Keratinocyte (primary cell): ENCODE data around the gene PGLYRP2. TPM values are rescaled to one million over a fixed set of nuclear protein-coding genes. Genes with fewer than 3 reads are reported as not detected.

Source experiments
- DNase-seq: peaks from one replicate; pipeline ENCODE4 v3.0.0-alpha.2; 2011; ENCODE audit warnings: low read depth, missing footprints, low spot score
- FAIRE-seq: peaks from 2 replicates; lab custom pipeline; 2011; peaks lifted over from hg19 to GRCh38; lab: Jason Lieb, UNC
- H2AFZ ChIP-seq: 2 replicates; pipeline ENCODE4 v1.6.0; 2012; ENCODE audit warnings: low read length, control low read depth, inconsistent platforms; ENCODE audit not compliant: control insufficient read depth
- H3K27ac ChIP-seq: 2 replicates; pipeline ENCODE4 v1.5.1; 2011; ENCODE audit warnings: low read length; ENCODE audit not compliant: control insufficient read depth, insufficient read depth
- H3K27me3 ChIP-seq: 3 replicates; pipeline ENCODE4 v1.6.0; 2011; ENCODE audit warnings: low read length; ENCODE audit not compliant: control insufficient read depth, insufficient read depth; ENCODE audit errors: extremely low read depth
- H3K36me3 ChIP-seq, 2 experiments: 2 replicates in 1 of 2; 3 replicates in 1 of 2; pipeline ENCODE4 v1.5.1; 2011; ENCODE audit warnings: low read length in 2 of 2, mild to moderate bottlenecking in 1 of 2; ENCODE audit not compliant: control insufficient read depth in 2 of 2, insufficient read depth in 2 of 2; ENCODE audit errors: extremely low read depth in 1 of 2
- H3K4me1 ChIP-seq: 3 replicates; pipeline ENCODE4 v1.5.1; 2011; ENCODE audit warnings: low read length; ENCODE audit not compliant: control insufficient read depth, insufficient read depth; ENCODE audit errors: extremely low read depth
- H3K4me2 ChIP-seq: 3 replicates; pipeline ENCODE4 v1.6.0; 2011; ENCODE audit warnings: low read depth, low read length; ENCODE audit not compliant: control insufficient read depth, insufficient read depth; ENCODE audit errors: extremely low read depth
- H3K4me3 ChIP-seq, 3 experiments: fragments of 200-600 bp in 1 of 3; sonication (generic) in 1 of 3; 2 replicates in 2 of 3; 3 replicates in 1 of 3; pipeline ENCODE4 v1.5.1; 2011 to 2016; ENCODE audit warnings: low read length in 3 of 3, mild to moderate bottlenecking in 3 of 3, control low read depth in 2 of 3, inconsistent platforms in 1 of 3, low read depth in 1 of 3, mixed read lengths in 1 of 3, mixed run types in 1 of 3, moderate library complexity in 1 of 3; ENCODE audit not compliant: control insufficient read depth in 2 of 3, insufficient read depth in 2 of 3; ENCODE audit errors: extremely low read depth in 1 of 3
- H3K79me2 ChIP-seq: 2 replicates; pipeline ENCODE4 v1.6.0; 2012; ENCODE audit warnings: low read length; ENCODE audit not compliant: control insufficient read depth, insufficient read depth
- H3K9ac ChIP-seq: 3 replicates; pipeline ENCODE4 v1.6.0; 2011; ENCODE audit warnings: low read length; ENCODE audit not compliant: control insufficient read depth, insufficient read depth; ENCODE audit errors: extremely low read depth
- H3K9me1 ChIP-seq: 3 replicates; pipeline ENCODE4 v1.6.0; 2011; ENCODE audit warnings: low read length; ENCODE audit not compliant: control insufficient read depth, insufficient read depth; ENCODE audit errors: extremely low read depth
- H3K9me3 ChIP-seq: 2 replicates; pipeline ENCODE4 v1.5.1; 2012; ENCODE audit warnings: low read depth, low read length; ENCODE audit not compliant: control insufficient read depth
- H4K20me1 ChIP-seq: 3 replicates; pipeline ENCODE4 v1.6.0; 2011; ENCODE audit warnings: low read length; ENCODE audit not compliant: control insufficient read depth, insufficient read depth; ENCODE audit errors: extremely low read depth
- EZH2 ChIP-seq: IDR thresholded peaks from one replicate; pipeline ENCODE4 v1.6.1; 2012; ENCODE audit warnings: inconsistent platforms, mild to moderate bottlenecking, low read length, moderate library complexity
- dilution Hi-C: fragments of 300-500 bp; cut with MboI; formaldehyde crosslinking; loops from one replicate; pipeline ENCODE4 v1.7.0; 2020; ENCODE audit warnings: low sequenced_read_pairs; ENCODE audit not compliant: extremely low pct_ligation_motif_present
- polyA plus RNA-seq, 5 experiments: library from polyadenylated mRNA; depleted of rRNA in 3 of 5; stranded (reverse) in 3 of 5; stranded (forward) in 1 of 5; unstranded in 1 of 5; fragments of >200 nt; gene quantifications; 1 replicate in 1 of 5; 2 replicates in 3 of 5; 3 replicates in 1 of 5; pipeline versions ENCODE4 v1.2.1 to v1.2.3, GENCODE V29; 2011 to 2012; ENCODE audit warnings: missing spikeins in 2 of 5, low read depth in 1 of 5, low replicate concordance in 1 of 5
- TF ChIP-seq, protein P1 (sequence below), 3 experiments: IDR thresholded peaks in 1 of 3; conservative IDR thresholded peaks in 1 of 3; optimal IDR thresholded peaks in 1 of 3; 2 replicates in 2 of 3; 3 replicates in 1 of 3; pipeline versions ENCODE3 to v1.5.1; 2011; ENCODE audit warnings: low read length in 3 of 3, mild to moderate bottlenecking in 3 of 3, moderate library complexity in 2 of 3, control low read depth in 1 of 3, inconsistent platforms in 1 of 3; ENCODE audit not compliant: insufficient read depth in 2 of 3; ENCODE audit errors: extremely low read depth in 1 of 3

Gene PGLYRP2
- polyA plus RNA-seq, 1 donor (not counting 4 experiments of a cell fraction or from before 2014, with no cell fraction given): not detected

DNA sequence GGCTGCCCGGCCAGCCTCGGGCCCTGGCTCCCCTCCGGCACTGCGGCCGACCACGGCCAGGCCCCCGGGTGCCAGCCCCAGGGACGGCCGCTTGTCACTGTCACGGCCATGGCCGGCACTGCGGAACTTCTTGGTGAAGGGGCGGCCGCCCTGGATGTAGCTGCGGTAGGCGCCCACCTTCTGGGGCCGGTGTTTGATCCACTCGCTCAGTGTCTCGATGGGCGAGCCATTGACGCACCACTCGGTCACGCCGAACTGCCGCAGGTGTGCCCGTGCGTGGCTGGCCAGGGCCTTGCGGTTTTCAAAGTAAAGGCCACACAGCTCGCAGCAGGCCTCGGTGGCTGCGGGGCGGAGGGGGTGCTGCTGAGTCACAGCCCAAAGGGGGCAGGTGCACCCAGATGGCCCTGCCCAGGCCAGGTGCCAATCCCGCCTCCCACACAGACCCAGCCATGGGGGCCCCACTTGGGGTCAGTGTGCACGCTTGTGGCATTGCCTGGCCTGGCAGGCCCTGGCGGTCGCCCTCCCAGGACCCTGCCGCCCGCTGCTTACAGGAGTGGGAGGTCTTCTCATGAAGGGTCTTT, 54.5 kb downstream of the PGLYRP2 start:
- Histone ChIP-seq H3K79me2 (peaks cover 23% of the 10 kb centered on the region), H3K9ac (no peak overlapping the region), H3K27ac (no peak overlapping the region), H2AFZ (no peak overlapping the region), H3K27me3 (no peaks in the 10 kb centered on the region), H4K20me1 (no peaks in the 10 kb centered on the region), H3K4me3 (no peak overlapping the region), H3K36me3 (peaks cover 36 to 43% of the 10 kb centered on the region in 2 experiments), H3K9me3 (peaks cover 5% of the 10 kb centered on the region), H3K9me1 (no peaks in the 10 kb centered on the region), H3K4me1 (no peaks in the 10 kb centered on the region), H3K4me2 (no peak overlapping the region)
- dilution Hi-C loops: no loop called here
- no peak for TF ChIP-seq EZH2
- TF ChIP-seq, protein P1, sequence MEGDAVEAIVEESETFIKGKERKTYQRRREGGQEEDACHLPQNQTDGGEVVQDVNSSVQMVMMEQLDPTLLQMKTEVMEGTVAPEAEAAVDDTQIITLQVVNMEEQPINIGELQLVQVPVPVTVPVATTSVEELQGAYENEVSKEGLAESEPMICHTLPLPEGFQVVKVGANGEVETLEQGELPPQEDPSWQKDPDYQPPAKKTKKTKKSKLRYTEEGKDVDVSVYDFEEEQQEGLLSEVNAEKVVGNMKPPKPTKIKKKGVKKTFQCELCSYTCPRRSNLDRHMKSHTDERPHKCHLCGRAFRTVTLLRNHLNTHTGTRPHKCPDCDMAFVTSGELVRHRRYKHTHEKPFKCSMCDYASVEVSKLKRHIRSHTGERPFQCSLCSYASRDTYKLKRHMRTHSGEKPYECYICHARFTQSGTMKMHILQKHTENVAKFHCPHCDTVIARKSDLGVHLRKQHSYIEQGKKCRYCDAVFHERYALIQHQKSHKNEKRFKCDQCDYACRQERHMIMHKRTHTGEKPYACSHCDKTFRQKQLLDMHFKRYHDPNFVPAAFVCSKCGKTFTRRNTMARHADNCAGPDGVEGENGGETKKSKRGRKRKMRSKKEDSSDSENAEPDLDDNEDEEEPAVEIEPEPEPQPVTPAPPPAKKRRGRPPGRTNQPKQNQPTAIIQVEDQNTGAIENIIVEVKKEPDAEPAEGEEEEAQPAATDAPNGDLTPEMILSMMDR (optimal IDR thresholded peaks at IDR 0.05 in 1 of 3, IDR thresholded peaks at IDR 0.05 in 1 of 3, conservative IDR thresholded peaks at IDR 0.05 in 1 of 3; ENCODE audit: extremely low read depth in 1 of 3, insufficient read depth in 2 of 3, low read length in 3 of 3): no peak
- FAIRE-seq (no peak), DNase-seq (no peak)

DNA sequence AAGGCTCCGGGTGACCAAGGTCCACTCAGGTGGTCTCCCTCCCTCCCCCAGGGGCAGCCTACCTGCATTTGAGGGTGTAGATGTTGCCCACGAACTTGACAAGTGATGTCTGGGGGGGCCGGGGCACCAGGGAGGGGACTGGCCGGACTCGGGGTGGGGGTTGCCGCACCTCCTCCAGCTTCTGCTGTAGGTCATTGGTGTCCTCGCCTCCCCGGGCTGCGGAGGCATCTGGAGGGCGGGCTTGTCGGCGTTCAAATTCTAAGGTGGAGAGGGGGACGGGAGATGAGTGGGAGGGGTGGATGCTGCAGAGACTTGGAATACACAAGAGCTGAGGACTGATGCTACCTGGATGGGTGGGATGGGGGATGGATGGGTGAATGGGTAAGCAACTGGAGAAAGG, 55.2 kb downstream of the PGLYRP2 start:
- dilution Hi-C loops: no loop called here
- no peak overlapping the region for H3K27ac ChIP-seq
- no peak overlapping the region for H3K9ac ChIP-seq
- no peaks in the 10 kb centered on the region for H4K20me1 ChIP-seq
- H3K27me3 ChIP-seq: no peaks in the 10 kb centered on the region
- H3K4me2 ChIP-seq: no peak overlapping the region
- H3K36me3 ChIP-seq: peaks cover 35 to 41% of the 10 kb centered on the region in 2 experiments
- no peaks in the 10 kb centered on the region for H3K9me1 ChIP-seq
- H2AFZ ChIP-seq: no peak overlapping the region
- FAIRE-seq (no peak), DNase-seq (no peak)
- H3K79me2 ChIP-seq: peaks cover 16% of the 10 kb centered on the region
- peaks cover 5% of the 10 kb centered on the region for H3K9me3 ChIP-seq
- no peak overlapping the region for H3K4me3 ChIP-seq
- peaks cover 5% of the 10 kb centered on the region for H3K4me1 ChIP-seq
- TF ChIP-seq, protein P1 (optimal IDR thresholded peaks at IDR 0.05 in 1 of 3, IDR thresholded peaks at IDR 0.05 in 1 of 3, conservative IDR thresholded peaks at IDR 0.05 in 1 of 3; ENCODE audit: extremely low read depth in 1 of 3, insufficient read depth in 2 of 3, low read length in 3 of 3): no peak
- no peak for TF ChIP-seq EZH2
